Left lung (tissue), 10 donors: ENCODE data around the gene HAAO. TPM values are rescaled to one million over a fixed set of nuclear protein-coding genes. Genes with fewer than 3 reads are reported as not detected.

ENCODE experiments used
- ATAC-seq: fragments of 200-7000 bp; cut with Tn5 transposase; one replicate; pipeline ENCODE4 v1.9.1; 2020; ENCODE audit warnings: moderate library complexity
- DNase-seq, 4 donors: peaks; one replicate each; pipeline ENCODE4 v3.0.0-alpha.2; 2013 to 2020
- H3K27ac ChIP-seq, 2 donors: fragments of 200-600 bp; sonication (generic) in 1 of 2; one replicate each; pipeline versions ENCODE4 v1.5.0 to v1.8.0; 2020 to 2021
- H3K27me3 ChIP-seq, 2 donors: fragments of 200-600 bp; sonication (generic) in 1 of 2; one replicate each; pipeline versions ENCODE4 v1.5.0 to v1.8.0; 2020 to 2021
- H3K36me3 ChIP-seq, 2 donors: fragments of 200-600 bp; sonication (generic) in 1 of 2; one replicate each; pipeline versions ENCODE4 v1.5.0 to v1.8.0; 2020 to 2021
- H3K4me1 ChIP-seq, 2 donors: fragments of 200-600 bp; one replicate each; pipeline ENCODE4 v1.8.0; 2021
- H3K4me3 ChIP-seq, 2 donors: fragments of 200-600 bp; sonication (generic) in 1 of 2; one replicate each; pipeline versions ENCODE4 v1.5.0 to v1.8.0; 2020 to 2021; ENCODE audit warnings: mild to moderate bottlenecking in 1 of 2
- H3K9me3 ChIP-seq, 2 donors: fragments of 200-600 bp; sonication (generic) in 1 of 2; one replicate each; pipeline versions ENCODE4 v1.5.0 to v1.8.0; 2020 to 2021
- intact Hi-C, 2 donors: fragments of 100-400 bp; cut with DNase I; formaldehyde crosslinking; loops; one replicate each; pipeline versions ENCODE4 v1.11.2 to v1.14.2; 2022
- polyA plus RNA-seq, 6 donors: library from polyadenylated mRNA; unstranded; fragments of 120-200 nt; gene quantifications; one replicate each; pipeline ENCODE4 v1.2.1, GENCODE V29; 2013; ENCODE audit not compliant: insufficient read length in 6 of 6
- total RNA-seq, 2 donors: library from RNA; stranded (reverse); fragmentation: NEBNext Ultra II Directional; extraction: Animal tissue kit (Norgen Biotek cat#: 25700); gene quantifications; one replicate each; pipeline ENCODE4 v1.2.1, GENCODE V29; 2021
- TF ChIP-seq, protein P1 (sequence below), 2 donors: fragments of 200-600 bp; sonication (generic) in 1 of 2; IDR thresholded peaks; one replicate each; pipeline versions ENCODE4 v1.5.0 to v1.8.0; 2021; ENCODE audit warnings: antibody characterized with exemption in 2 of 2
- donor health status: DM: no; HTN: yes; CAD: no.
- donor health status: DM: no; HTN: no; CAD: no.

The HAAO gene
- total and polyA plus RNA-seq, 8 donors = 6.2 to 32.8 (median 28.3) TPM

DNA sequence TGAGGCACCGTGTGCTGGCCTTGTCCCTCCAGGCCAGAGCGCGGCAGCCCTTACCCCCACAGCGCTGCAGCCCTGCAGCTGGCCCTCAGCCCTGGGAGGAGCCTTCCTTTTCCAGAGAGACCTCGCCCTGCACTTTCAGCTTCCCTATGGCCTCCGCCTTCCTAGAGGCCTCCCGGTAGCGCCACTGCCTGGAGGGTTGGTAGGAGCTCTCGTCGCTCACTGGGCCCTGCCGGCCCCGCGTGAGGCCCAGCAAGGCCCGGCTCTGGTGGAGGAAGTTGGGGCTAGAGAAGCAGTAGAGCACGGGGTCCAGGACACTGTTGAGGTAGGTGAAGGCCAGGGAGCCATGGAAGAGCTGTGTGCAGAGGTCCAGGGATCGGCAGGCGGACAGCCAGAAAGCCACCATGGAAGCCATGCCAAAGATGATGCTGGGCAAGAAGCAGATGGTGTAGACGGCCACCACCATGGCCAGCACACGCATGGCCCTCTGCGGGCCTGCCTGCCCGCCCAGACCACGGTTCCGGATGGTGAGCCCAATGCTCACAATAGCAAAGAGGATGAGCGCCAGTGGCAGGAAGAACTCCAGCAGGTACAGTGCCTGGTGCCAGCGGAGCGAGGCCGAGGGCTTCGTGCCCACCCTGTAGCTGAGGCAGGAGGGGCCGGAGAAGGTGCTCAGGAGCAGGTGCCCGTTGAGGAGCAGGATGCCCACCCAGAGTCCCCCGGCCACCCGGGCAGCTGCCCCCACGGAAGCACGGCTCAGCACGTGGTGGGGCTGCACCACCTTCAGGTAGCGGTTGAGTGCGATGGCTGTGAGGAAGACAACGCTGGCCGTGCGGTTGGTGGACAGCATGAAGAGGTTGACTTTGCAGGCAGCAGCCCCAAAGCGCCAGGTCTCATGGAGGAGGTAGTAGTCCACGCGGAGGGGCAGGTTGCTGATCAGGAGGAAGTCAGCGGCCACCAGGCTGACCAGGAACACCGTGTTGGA, 29.3 kb downstream of the HAAO start:
- Histone ChIP-seq H3K36me3 (no peaks in the 10 kb centered on the region), H3K27me3 (no peaks in the 10 kb centered on the region), H3K27ac (peak overlapping the region in 1 of 2 donors; percentile 31), H3K4me3 (no peak overlapping the region), H3K4me1 (peaks cover 0 to 14% of the 10 kb centered on the region in 2 donors), H3K9me3 (no peaks in the 10 kb centered on the region)
- TF ChIP-seq, protein P1, sequence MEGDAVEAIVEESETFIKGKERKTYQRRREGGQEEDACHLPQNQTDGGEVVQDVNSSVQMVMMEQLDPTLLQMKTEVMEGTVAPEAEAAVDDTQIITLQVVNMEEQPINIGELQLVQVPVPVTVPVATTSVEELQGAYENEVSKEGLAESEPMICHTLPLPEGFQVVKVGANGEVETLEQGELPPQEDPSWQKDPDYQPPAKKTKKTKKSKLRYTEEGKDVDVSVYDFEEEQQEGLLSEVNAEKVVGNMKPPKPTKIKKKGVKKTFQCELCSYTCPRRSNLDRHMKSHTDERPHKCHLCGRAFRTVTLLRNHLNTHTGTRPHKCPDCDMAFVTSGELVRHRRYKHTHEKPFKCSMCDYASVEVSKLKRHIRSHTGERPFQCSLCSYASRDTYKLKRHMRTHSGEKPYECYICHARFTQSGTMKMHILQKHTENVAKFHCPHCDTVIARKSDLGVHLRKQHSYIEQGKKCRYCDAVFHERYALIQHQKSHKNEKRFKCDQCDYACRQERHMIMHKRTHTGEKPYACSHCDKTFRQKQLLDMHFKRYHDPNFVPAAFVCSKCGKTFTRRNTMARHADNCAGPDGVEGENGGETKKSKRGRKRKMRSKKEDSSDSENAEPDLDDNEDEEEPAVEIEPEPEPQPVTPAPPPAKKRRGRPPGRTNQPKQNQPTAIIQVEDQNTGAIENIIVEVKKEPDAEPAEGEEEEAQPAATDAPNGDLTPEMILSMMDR (IDR thresholded peaks at IDR 0.05) = no peak
- intact Hi-C loops = no loop called here
- ATAC-seq (no peak), DNase-seq (no peak)

DNA sequence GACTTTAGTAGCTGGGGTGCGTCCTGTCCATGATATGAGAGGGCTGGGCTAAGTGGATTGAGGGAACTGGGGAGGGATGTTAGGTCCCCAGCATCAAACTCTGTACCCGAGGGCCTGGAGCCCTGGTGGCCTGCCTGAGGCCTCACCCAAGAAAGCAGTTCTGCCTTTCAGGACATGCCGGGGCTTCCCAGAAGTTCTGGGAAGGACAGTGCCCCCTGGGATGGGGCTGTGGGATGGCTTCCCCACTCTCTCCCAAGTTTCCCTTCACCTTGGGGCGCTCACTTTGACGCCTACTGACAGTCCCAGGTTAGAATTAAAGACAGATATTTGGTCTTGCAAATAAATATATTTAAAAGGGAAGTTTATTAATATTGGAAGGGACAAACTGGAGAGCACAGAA, 30.2 kb downstream of the HAAO start:
- no peak overlapping the region for H3K4me3 ChIP-seq
- no peaks in the 10 kb centered on the region for H3K27me3 ChIP-seq
- no peaks in the 10 kb centered on the region for H3K36me3 ChIP-seq
- TF ChIP-seq, protein P1 (IDR thresholded peaks at IDR 0.05) = no peak
- H3K27ac ChIP-seq = no peak overlapping the region
- peaks cover 0 to 14% of the 10 kb centered on the region in 2 donors for H3K4me1 ChIP-seq
- DNase-seq (no peak), ATAC-seq (no peak)
- H3K9me3 ChIP-seq = no peaks in the 10 kb centered on the region
- intact Hi-C loops = no loop called here

DNA sequence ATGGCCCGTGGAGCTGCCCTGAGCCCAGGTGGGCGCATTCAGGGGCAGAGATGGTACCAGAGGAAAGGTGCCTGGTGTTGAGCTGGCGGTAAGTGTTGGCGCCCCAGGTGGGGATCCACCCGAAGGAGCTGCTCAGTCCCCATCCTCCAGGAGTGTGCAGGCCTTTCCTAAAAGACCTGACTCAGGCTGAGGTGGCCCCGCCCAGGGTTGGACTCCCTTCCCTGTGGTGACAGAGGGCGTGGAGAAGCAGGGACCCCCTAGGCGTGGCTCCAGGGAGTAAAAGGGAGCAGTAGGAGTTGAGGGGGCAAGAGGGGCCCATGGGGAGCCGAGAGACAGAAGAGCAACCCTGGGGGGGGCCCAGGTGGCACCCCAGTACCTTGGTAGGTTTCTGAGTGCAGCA, 30.8 kb downstream of the HAAO start:
- Histone ChIP-seq H3K36me3 (no peaks in the 10 kb centered on the region), H3K4me1 (peaks cover 0 to 14% of the 10 kb centered on the region in 2 donors), H3K27me3 (no peaks in the 10 kb centered on the region), H3K27ac (no peak overlapping the region), H3K4me3 (no peak overlapping the region), H3K9me3 (no peaks in the 10 kb centered on the region)
- TF ChIP-seq, protein P1 (IDR thresholded peaks at IDR 0.05) = no peak
- ATAC-seq (no peak), DNase-seq (no peak)
- intact Hi-C loops = no loop called here

DNA sequence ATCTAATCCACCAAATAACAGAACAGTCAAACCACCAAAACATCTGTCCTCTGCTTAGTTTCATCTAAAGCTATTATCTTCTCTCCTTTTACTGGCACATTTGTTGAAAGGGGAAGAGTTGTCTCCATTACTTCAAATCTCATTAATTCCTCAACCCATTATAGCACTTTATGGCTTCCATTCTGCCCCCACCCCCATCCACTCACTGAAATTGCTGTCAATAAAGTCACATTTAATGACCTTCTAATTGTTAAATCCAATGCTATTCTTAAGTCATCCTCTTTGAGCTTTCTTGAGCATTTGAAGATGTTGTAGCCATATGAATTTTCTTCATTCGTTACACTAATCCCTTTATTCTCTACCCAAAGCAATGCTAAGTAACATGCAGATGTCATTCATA, 33.6 kb downstream of the HAAO start:
- H3K27me3 ChIP-seq = no peaks in the 10 kb centered on the region
- no peak overlapping the region for H3K4me3 ChIP-seq
- TF ChIP-seq, protein P1 (IDR thresholded peaks at IDR 0.05) = no peak
- no peaks in the 10 kb centered on the region for H3K36me3 ChIP-seq
- H3K4me1 ChIP-seq = peaks cover 0 to 34% of the 10 kb centered on the region in 2 donors
- DNase-seq = no peak
- ATAC-seq = no peak
- H3K9me3 ChIP-seq = no peaks in the 10 kb centered on the region
- intact Hi-C loops = no loop called here
- no peak overlapping the region for H3K27ac ChIP-seq

DNA sequence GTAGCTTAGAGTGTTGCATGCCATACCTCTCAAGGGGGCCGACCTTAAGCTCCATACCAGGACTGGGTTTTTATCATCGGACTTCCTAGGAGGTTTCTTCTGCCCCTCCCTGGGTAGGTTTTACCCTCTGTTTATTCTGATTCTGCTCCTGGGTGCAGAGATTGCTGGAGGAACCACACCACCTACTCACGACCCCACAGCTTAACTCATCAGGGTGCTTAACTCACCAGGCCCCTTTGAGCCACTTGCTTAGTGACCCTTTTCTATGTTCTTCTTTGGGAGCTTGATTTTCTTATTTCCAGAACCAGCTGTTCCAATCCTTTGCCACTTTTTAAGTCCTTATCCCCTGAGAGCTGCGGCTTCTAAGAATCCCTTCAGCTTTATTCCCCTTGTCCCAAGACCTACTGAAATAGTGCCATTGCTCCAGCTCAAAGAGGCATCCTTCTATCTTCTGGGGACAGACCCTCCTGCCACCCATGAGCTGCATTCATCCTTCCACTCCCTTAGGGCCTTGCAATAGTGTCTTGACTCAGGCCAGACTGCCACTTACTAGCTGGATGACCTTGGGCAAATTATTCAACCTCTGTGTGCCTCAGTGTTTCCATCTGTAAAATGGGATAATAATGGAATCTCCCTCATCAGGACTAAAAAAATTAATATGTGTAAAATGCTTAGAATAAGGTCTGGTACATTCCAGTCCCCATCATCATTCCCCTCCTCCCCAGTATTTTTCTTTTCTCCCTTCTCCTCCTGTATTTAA, 34.2 kb downstream of the HAAO start:
- ATAC-seq (no peak), DNase-seq (no peak)
- H3K27me3 ChIP-seq = no peaks in the 10 kb centered on the region
- H3K27ac ChIP-seq = no peak overlapping the region
- no peak overlapping the region for H3K4me3 ChIP-seq
- TF ChIP-seq, protein P1 (IDR thresholded peaks at IDR 0.05) = no peak
- H3K4me1 ChIP-seq = peaks cover 0 to 34% of the 10 kb centered on the region in 2 donors
- H3K9me3 ChIP-seq = no peaks in the 10 kb centered on the region
- H3K36me3 ChIP-seq = no peaks in the 10 kb centered on the region
- intact Hi-C loops = no loop called here
